ENCODE results near the gene BST1.

Gene BST1

DNA sequence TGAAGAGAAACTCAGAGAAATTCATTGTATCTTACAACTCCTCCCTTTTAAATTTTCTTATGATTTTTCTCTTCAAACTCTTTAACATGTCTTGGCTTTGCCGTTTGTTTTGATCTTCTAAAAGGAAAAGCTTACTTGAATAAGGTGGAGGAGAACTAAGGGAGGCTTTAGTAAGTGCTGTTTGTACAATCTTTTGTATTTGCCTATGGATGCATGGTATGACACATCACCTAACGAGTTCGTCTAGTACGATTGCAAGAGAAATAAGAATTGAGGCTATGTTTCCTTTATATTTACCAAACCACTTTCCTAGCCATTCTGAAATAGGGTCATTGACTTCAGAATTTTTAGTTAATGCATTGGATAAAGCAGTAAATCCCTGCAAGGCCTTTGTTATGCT, 8.4 kb upstream of the BST1 start:
- Histone ChIP-seq H3K9me3 (ENCODE audit: insufficient read depth, low read depth, low read length) (peaks cover 3% of the 10 kb centered on the region), H3K18ac (ENCODE audit: low read length) (no peak overlapping the region), H4K12ac (ENCODE audit: low read depth, low read length) (no peak overlapping the region), H3K27ac (ENCODE audit: low read depth, low read length) (peak overlapping the region; percentile 44), H3K4me3 (ENCODE audit: low read depth, low read length) (no peak overlapping the region), H4K91ac (ENCODE audit: low read depth, low read length) (no peak overlapping the region), H3K27me3 (ENCODE audit: insufficient read depth, low read length) (no peaks in the 10 kb centered on the region), H3K14ac (ENCODE audit: low read length) (no peak overlapping the region), H3K79me2 (ENCODE audit: control insufficient read depth, insufficient read depth, low read length, poor library complexity) (no peaks in the 10 kb centered on the region), H2AFZ (ENCODE audit: insufficient read depth, low read length, poor library complexity) (no peak overlapping the region), H2BK5ac (ENCODE audit: low read depth, low read length, poor library complexity) (no peak overlapping the region), H2BK120ac (ENCODE audit: insufficient read depth, low read length, poor library complexity) (no peak overlapping the region), H3K4me1 (ENCODE audit: control insufficient read depth in 1 of 2, insufficient read depth in 2 of 2, low read length in 2 of 2) (peaks cover 10 to 18% of the 10 kb centered on the region in 2 experiments), H3K9ac (ENCODE audit: low read length) (no peak overlapping the region), H3K36me3 (ENCODE audit: control insufficient read depth in 1 of 2, insufficient read depth in 2 of 2, low read length in 2 of 2) (peaks cover 0 to 1% of the 10 kb centered on the region in 2 experiments), H3K4ac (ENCODE audit: low read depth, low read length) (no peak overlapping the region), H2BK12ac (ENCODE audit: low read length) (no peak overlapping the region), H2AK5ac (ENCODE audit: low read length) (no peak overlapping the region), H4K8ac (ENCODE audit: low read depth, low read length) (no peak overlapping the region), H3K79me1 (ENCODE audit: low read length) (peaks cover 7% of the 10 kb centered on the region), H3K23ac (ENCODE audit: low read length) (no peak overlapping the region), H3K4me2 (ENCODE audit: low read length) (no peak overlapping the region)
- DNase-seq: peak in 1 of 2 donors; percentile 74
- WGBS (ENCODE audit: extremely low coverage, insufficient coverage, insufficient read length): no CpG with 5 or more reads among the region's 4 CpGs

- DNase-seq: peak; percentile 15 to 54
Observed at GRCh38 chr4:15695240-15695699, 7.6 kb upstream of the BST1 start.

GRCh38 chr4:15695729-15696128, 7.1 kb upstream of the BST1 start:
- DNase-seq: no peak
- Histone ChIP-seq H2BK12ac (ENCODE audit: low read length) (no peak overlapping the region), H3K27ac (ENCODE audit: low read depth, low read length) (peak overlapping the region; percentile 40), H3K23ac (ENCODE audit: low read length) (no peak overlapping the region), H3K4me1 (ENCODE audit: control insufficient read depth in 1 of 2, insufficient read depth in 2 of 2, low read length in 2 of 2) (peaks cover 7 to 14% of the 10 kb centered on the region in 2 experiments), H4K91ac (ENCODE audit: low read depth, low read length) (no peak overlapping the region), H3K14ac (ENCODE audit: low read length) (no peak overlapping the region), H3K9me3 (ENCODE audit: insufficient read depth, low read depth, low read length) (peaks cover 3% of the 10 kb centered on the region), H2AFZ (ENCODE audit: insufficient read depth, low read length, poor library complexity) (no peak overlapping the region), H3K79me1 (ENCODE audit: low read length) (peaks cover 5% of the 10 kb centered on the region), H2BK5ac (ENCODE audit: low read depth, low read length, poor library complexity) (no peak overlapping the region), H3K18ac (ENCODE audit: low read length) (no peak overlapping the region), H4K12ac (ENCODE audit: low read depth, low read length) (no peak overlapping the region), H2BK120ac (ENCODE audit: insufficient read depth, low read length, poor library complexity) (no peak overlapping the region), H3K4me2 (ENCODE audit: low read length) (no peak overlapping the region), H4K8ac (ENCODE audit: low read depth, low read length) (no peak overlapping the region), H3K4ac (ENCODE audit: low read depth, low read length) (no peak overlapping the region), H3K27me3 (ENCODE audit: insufficient read depth, low read length) (no peaks in the 10 kb centered on the region), H3K9ac (ENCODE audit: low read length) (no peak overlapping the region), H3K4me3 (ENCODE audit: low read depth, low read length) (no peak overlapping the region), H2AK5ac (ENCODE audit: low read length) (no peak overlapping the region), H3K36me3 (ENCODE audit: control insufficient read depth in 1 of 2, insufficient read depth in 2 of 2, low read length in 2 of 2) (no peaks in the 10 kb centered on the region), H3K79me2 (ENCODE audit: control insufficient read depth, insufficient read depth, low read length, poor library complexity) (no peaks in the 10 kb centered on the region)
- WGBS (ENCODE audit: extremely low coverage, insufficient coverage, insufficient read length): no CpG with 5 or more reads among the region's 3 CpGs

More at GRCh38 chr4:15695240-15695699, 7.6 kb upstream of the BST1 start:
- H4K8ac ChIP-seq (ENCODE audit: low read depth, low read length): no peak overlapping the region
- no peak overlapping the region for H4K12ac ChIP-seq (ENCODE audit: low read depth, low read length)
- H3K27me3 ChIP-seq (ENCODE audit: insufficient read depth, low read length): no peaks in the 10 kb centered on the region
- H3K36me3 ChIP-seq (ENCODE audit: control insufficient read depth in 1 of 2, insufficient read depth in 2 of 2, low read length in 2 of 2): no peaks in the 10 kb centered on the region
- peaks cover 10 to 16% of the 10 kb centered on the region in 2 experiments for H3K4me1 ChIP-seq (ENCODE audit: control insufficient read depth in 1 of 2, insufficient read depth in 2 of 2, low read length in 2 of 2)
- H2AK5ac ChIP-seq (ENCODE audit: low read length): no peak overlapping the region
- no peak overlapping the region for H3K14ac ChIP-seq (ENCODE audit: low read length)
- H3K4ac ChIP-seq (ENCODE audit: low read depth, low read length): no peak overlapping the region
- peaks cover 3% of the 10 kb centered on the region for H3K9me3 ChIP-seq (ENCODE audit: insufficient read depth, low read depth, low read length)
- no peak overlapping the region for H2BK5ac ChIP-seq (ENCODE audit: low read depth, low read length, poor library complexity)
- no CpG with 5 or more reads among the region's 10 CpGs for WGBS (ENCODE audit: extremely low coverage, insufficient coverage, insufficient read length)
- no peaks in the 10 kb centered on the region for H3K79me2 ChIP-seq (ENCODE audit: control insufficient read depth, insufficient read depth, low read length, poor library complexity)
- H3K9ac ChIP-seq (ENCODE audit: low read length): no peak overlapping the region
- peaks cover 7% of the 10 kb centered on the region for H3K79me1 ChIP-seq (ENCODE audit: low read length)
- H2BK12ac ChIP-seq (ENCODE audit: low read length): no peak overlapping the region
- H3K4me2 ChIP-seq (ENCODE audit: low read length): no peak overlapping the region
- peak overlapping the region; percentile 40 for H3K27ac ChIP-seq (ENCODE audit: low read depth, low read length)
- no peak overlapping the region for H3K4me3 ChIP-seq (ENCODE audit: low read depth, low read length)
- no peak overlapping the region for H2AFZ ChIP-seq (ENCODE audit: insufficient read depth, low read length, poor library complexity)
- no peak overlapping the region for H3K18ac ChIP-seq (ENCODE audit: low read length)
- H2BK120ac ChIP-seq (ENCODE audit: insufficient read depth, low read length, poor library complexity): no peak overlapping the region
- H4K91ac ChIP-seq (ENCODE audit: low read depth, low read length): no peak overlapping the region
- no peak overlapping the region for H3K23ac ChIP-seq (ENCODE audit: low read length)

DNA sequence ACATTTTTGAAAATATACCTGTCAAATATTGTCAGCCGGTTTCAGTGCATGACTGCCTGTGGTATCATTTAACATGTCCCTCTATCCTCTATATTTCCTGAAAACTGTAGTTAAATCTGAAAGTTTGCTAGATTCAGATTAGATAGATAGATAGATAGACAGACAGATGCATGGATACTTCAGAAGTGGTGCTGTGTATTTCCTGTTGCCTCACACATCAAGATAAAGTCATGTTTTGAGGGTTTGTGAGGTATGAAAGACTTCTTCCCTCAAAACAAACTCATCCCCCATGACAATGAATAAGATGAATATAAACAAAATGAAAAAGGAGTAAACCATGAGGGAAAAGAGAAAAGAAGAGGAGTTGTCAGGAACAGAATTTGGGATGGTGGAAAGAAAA, 6.0 kb upstream of the BST1 start:
- H4K91ac ChIP-seq (ENCODE audit: low read depth, low read length): no peak overlapping the region
- H2BK12ac ChIP-seq (ENCODE audit: low read length): no peak overlapping the region
- H3K36me3 ChIP-seq (ENCODE audit: control insufficient read depth in 1 of 2, insufficient read depth in 2 of 2, low read length in 2 of 2): no peaks in the 10 kb centered on the region
- no peak overlapping the region for H2AFZ ChIP-seq (ENCODE audit: insufficient read depth, low read length, poor library complexity)
- no peak overlapping the region for H3K4me3 ChIP-seq (ENCODE audit: low read depth, low read length)
- no peak overlapping the region for H2BK120ac ChIP-seq (ENCODE audit: insufficient read depth, low read length, poor library complexity)
- no peak overlapping the region for H4K8ac ChIP-seq (ENCODE audit: low read depth, low read length)
- H3K79me1 ChIP-seq (ENCODE audit: low read length): peaks cover 4% of the 10 kb centered on the region
- no peak overlapping the region for H3K18ac ChIP-seq (ENCODE audit: low read length)
- H3K27me3 ChIP-seq (ENCODE audit: insufficient read depth, low read length): no peaks in the 10 kb centered on the region
- no peak for DNase-seq
- H3K23ac ChIP-seq (ENCODE audit: low read length): no peak overlapping the region
- H3K4ac ChIP-seq (ENCODE audit: low read depth, low read length): no peak overlapping the region
- no peak overlapping the region for H3K27ac ChIP-seq (ENCODE audit: low read depth, low read length)
- no peak overlapping the region for H4K12ac ChIP-seq (ENCODE audit: low read depth, low read length)
- no peak overlapping the region for H2AK5ac ChIP-seq (ENCODE audit: low read length)
- H3K79me2 ChIP-seq (ENCODE audit: control insufficient read depth, insufficient read depth, low read length, poor library complexity): no peaks in the 10 kb centered on the region
- H3K4me2 ChIP-seq (ENCODE audit: low read length): no peak overlapping the region
- H3K9ac ChIP-seq (ENCODE audit: low read length): no peak overlapping the region
- peaks cover 3% of the 10 kb centered on the region for H3K9me3 ChIP-seq (ENCODE audit: insufficient read depth, low read depth, low read length)
- no peak overlapping the region for H3K14ac ChIP-seq (ENCODE audit: low read length)
- no CpG with 5 or more reads among the region's 1 CpG for WGBS (ENCODE audit: extremely low coverage, insufficient coverage, insufficient read length)
- H3K4me1 ChIP-seq (ENCODE audit: control insufficient read depth in 1 of 2, insufficient read depth in 2 of 2, low read length in 2 of 2): peaks cover 6 to 10% of the 10 kb centered on the region in 2 experiments
- H2BK5ac ChIP-seq (ENCODE audit: low read depth, low read length, poor library complexity): no peak overlapping the region

Data from trophoblast cell (in vitro differentiated cells and primary cell).